ENCODE results near the gene UVSSA. TPM values are rescaled to one million over a fixed set of nuclear protein-coding genes. Genes with fewer than 3 reads are reported as not detected.

UVSSA gene
- total RNA-seq, 3 donors from 2014 or later (not counting 1 experiment from before 2014, with no cell fraction given): 48.0 to 59.4 (median 56.4) TPM

DNA sequence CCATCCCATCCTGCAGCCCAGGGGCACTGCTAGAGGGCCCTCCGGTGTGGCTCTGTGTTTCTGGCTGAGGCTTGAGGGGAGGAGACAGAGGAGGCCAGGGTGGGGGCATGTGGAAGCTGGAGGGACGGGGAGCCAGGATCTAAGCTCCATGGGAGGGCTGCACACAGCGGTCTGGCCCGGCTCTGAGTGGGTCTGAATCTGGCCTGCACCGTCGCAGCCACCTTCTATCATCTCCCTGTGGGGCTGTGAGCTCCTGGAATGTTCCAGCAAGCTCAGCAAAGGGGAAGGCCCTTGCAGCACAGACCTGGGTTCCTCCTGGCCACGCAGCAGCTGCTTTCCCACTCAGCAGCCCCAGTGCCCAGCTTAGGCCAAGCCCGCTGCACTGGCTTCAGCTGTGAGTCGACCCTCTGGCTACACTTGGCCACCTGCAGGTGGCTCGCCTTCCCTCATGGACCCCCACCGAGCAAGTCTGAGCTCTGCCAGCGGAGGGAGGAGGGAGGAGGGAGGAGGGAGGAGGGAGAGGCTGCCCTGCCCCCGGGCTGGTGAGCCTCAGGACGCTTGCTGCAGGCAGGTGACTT lies 53.9 kb downstream of the UVSSA start:
- no peak overlapping the region for H3K4me3 ChIP-seq (ENCODE audit: low read length)
- no peak overlapping the region for H3K27ac Mint-ChIP-seq
- intact Hi-C loops (cut with micrococcal nuclease): no loop called here
- DNase-seq (no peak), ATAC-seq (no peak)
- H3K4me1 Mint-ChIP-seq: no peaks in the 10 kb centered on the region
- peaks cover 27% of the 10 kb centered on the region for H3K9me3 ChIP-seq (ENCODE audit: control insufficient read depth, insufficient read depth, low read length)
- peaks cover 6 to 20% of the 10 kb centered on the region in 2 donors for H3K27me3 Mint-ChIP-seq (ENCODE audit: low read depth in 2 of 2)
- H3K9me3 Mint-ChIP-seq: no peaks in the 10 kb centered on the region
- H3K27ac ChIP-seq (ENCODE audit: low read length): no peak overlapping the region
- peaks cover 27% of the 10 kb centered on the region for H3K27me3 ChIP-seq (ENCODE audit: control insufficient read depth, insufficient read depth, low read length)
- H3K4me1 ChIP-seq (ENCODE audit: control insufficient read depth, insufficient read depth, low read length): no peaks in the 10 kb centered on the region
- no peaks in the 10 kb centered on the region for H3K36me3 Mint-ChIP-seq
- H3K36me3 ChIP-seq (ENCODE audit: control insufficient read depth, insufficient read depth, low read length): no peaks in the 10 kb centered on the region
- WGBS (ENCODE audit: insufficient coverage): 52% methylated on average over 11 of the region's 14 CpGs
- H3K4me3 Mint-ChIP-seq: no peak overlapping the region
- TF ChIP-seq CTCF (IDR thresholded peaks at IDR 0.05): no peak

GRCh38 chr4:1401409-1402020 lies 54.5 kb downstream of the UVSSA start:
- intact Hi-C loops (cut with micrococcal nuclease): no loop called here
- H3K9me3 ChIP-seq (ENCODE audit: control insufficient read depth, insufficient read depth, low read length): peaks cover 23% of the 10 kb centered on the region
- no peak for TF ChIP-seq CTCF (IDR thresholded peaks at IDR 0.05)
- ATAC-seq (no peak), DNase-seq (no peak)
- peaks cover 27% of the 10 kb centered on the region for H3K27me3 ChIP-seq (ENCODE audit: control insufficient read depth, insufficient read depth, low read length)
- H3K27ac ChIP-seq (ENCODE audit: low read length): no peak overlapping the region
- no peaks in the 10 kb centered on the region for H3K9me3 Mint-ChIP-seq
- H3K36me3 Mint-ChIP-seq: no peaks in the 10 kb centered on the region
- peaks cover 6 to 20% of the 10 kb centered on the region in 2 donors for H3K27me3 Mint-ChIP-seq (ENCODE audit: low read depth in 2 of 2)
- H3K4me1 ChIP-seq (ENCODE audit: control insufficient read depth, insufficient read depth, low read length): no peaks in the 10 kb centered on the region
- H3K4me1 Mint-ChIP-seq: no peaks in the 10 kb centered on the region
- H3K27ac Mint-ChIP-seq: no peak overlapping the region
- H3K36me3 ChIP-seq (ENCODE audit: control insufficient read depth, insufficient read depth, low read length): no peaks in the 10 kb centered on the region
- H3K4me3 Mint-ChIP-seq: no peak overlapping the region
- WGBS (ENCODE audit: insufficient coverage): 37% methylated on average over 18 of the region's 18 CpGs
- H3K4me3 ChIP-seq (ENCODE audit: low read length): no peak overlapping the region

- peaks cover 6 to 22% of the 10 kb centered on the region in 2 donors for H3K27me3 Mint-ChIP-seq (ENCODE audit: low read depth in 2 of 2)
- H3K4me1 Mint-ChIP-seq: no peaks in the 10 kb centered on the region
- Histone ChIP-seq H3K9me3 (ENCODE audit: control insufficient read depth, insufficient read depth, low read length) (peaks cover 19% of the 10 kb centered on the region), H3K36me3 (ENCODE audit: control insufficient read depth, insufficient read depth, low read length) (no peaks in the 10 kb centered on the region), H3K4me1 (ENCODE audit: control insufficient read depth, insufficient read depth, low read length) (no peaks in the 10 kb centered on the region), H3K27me3 (ENCODE audit: control insufficient read depth, insufficient read depth, low read length) (peaks cover 29% of the 10 kb centered on the region), H3K27ac (ENCODE audit: low read length) (no peak overlapping the region), H3K4me3 (ENCODE audit: low read length) (no peak overlapping the region)
- DNase-seq (no peak), ATAC-seq (no peak)
- H3K9me3 Mint-ChIP-seq: no peaks in the 10 kb centered on the region
- intact Hi-C loops (cut with micrococcal nuclease): no loop called here
- H3K4me3 Mint-ChIP-seq: no peak overlapping the region
- H3K27ac Mint-ChIP-seq: no peak overlapping the region
- TF ChIP-seq CTCF (IDR thresholded peaks at IDR 0.05): no peak
- 15% methylated on average over 24 of the region's 24 CpGs for WGBS (ENCODE audit: insufficient coverage)
- H3K36me3 Mint-ChIP-seq: no peaks in the 10 kb centered on the region
These were observed 55.1 kb downstream of the UVSSA start for GRCh38 chr4:1402021-1402515.
